Measurements from ENCODE around the gene MRTFB.
"Not testable (repeated sequence)": the region's sequence is repeated elsewhere in the genome, so short reads cannot be mapped to it uniquely, and the experiment has no call there.

Gene MRTFB

DNA sequence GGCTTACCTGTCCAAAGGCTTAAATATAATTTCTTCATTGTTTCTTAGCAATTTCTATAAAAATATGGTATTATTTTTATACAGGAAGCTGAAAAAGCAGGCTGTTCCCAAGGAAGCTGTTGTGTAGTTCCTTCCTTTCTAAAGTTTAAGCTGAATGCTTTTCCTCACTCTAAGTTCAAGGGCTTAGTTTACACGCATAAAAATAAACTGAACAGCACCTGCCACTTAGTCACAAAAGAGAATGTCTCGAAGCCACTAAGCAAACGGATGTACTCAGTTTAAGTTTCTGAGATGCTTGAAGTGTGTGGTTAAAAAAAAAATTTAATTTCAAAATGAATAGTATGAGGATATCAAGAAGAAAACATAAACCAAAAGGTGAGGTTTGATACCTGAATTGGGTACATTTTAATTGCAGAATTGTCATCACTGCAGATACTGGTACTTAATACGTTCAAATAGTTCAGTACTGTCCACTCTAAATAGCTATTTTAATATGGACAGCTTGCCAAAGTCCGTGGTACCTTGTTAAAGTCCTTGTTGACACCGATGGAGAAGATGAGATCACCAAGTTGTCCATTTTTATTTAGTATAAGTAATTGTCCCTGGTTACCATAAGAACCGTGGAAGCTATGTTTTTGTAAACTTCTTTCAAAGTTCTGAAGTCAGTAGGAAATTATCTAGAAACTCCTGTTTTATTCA lies 38.1 kb downstream of the MRTFB start:
- no peak for DNase-seq

DNA sequence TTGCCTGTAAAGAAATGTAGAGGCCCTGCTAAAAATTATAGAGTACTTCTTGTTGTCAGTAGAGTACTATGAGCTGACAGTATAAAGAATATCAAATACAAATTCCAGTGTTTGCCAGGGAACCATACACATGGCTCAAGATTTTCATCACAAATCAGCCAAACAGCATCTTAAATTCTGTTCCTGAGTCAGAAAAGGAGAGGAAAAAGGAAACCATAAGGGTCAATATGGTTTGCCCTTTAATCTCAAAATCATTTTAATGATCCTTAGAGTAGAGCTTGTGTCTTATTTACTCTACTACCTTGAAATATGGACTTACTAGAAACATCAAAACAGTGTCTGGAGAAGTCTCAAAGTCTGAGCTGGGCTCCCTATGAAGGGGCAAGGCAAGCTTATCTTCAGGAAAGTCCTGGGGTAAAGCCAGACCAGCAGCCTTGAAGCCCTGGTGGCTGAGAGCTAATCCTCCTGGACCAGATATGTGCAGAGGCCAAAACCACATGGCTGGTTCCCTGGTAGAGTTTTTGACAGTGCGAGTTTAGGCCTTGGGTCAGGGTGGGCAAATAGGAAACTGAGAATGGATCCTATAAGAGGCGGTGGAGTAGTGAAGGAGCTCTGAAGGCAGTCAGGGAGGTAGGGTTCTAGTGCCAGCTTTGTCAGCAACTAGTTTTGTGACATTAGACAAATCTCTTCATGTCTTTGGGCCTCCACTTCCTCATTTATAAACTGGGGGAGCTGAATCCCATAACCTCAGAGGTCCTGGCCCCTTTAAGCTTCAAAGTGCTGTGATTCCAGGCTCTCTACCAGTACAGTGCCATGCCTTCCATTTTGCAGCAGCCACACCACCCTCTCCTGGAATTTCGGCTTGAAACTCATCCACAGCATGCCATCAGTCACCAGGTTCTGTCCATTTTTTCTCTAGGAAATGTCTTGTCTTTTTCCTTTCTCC lies 38.9 kb downstream of the MRTFB start:
- DNase-seq: no peak

DNA sequence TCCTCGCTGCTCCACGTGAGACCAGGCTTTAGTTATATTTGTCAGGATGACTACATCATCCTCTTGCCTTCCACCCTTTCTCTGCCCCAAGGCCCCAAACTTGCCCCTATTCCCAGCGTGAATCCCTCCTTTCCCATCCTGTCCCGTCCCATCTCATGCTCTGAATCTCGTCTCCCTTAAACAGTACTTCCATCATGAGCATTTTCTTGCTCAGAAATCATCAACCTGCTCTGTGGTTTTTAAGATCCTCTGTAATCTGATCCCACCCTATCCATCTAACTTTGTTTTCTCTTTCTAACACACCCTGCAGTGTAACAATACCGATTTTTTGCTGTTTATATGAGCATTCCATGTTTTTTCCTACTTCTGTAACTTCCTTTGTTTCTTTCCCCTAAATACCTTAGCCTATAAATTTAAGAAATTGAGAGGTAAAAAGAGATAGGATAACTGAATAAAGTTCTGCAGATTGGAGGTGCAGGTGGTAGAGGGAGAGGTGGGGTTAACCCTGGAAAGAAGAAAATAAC lies 39.7 kb downstream of the MRTFB start:
- no peak for DNase-seq

DNA sequence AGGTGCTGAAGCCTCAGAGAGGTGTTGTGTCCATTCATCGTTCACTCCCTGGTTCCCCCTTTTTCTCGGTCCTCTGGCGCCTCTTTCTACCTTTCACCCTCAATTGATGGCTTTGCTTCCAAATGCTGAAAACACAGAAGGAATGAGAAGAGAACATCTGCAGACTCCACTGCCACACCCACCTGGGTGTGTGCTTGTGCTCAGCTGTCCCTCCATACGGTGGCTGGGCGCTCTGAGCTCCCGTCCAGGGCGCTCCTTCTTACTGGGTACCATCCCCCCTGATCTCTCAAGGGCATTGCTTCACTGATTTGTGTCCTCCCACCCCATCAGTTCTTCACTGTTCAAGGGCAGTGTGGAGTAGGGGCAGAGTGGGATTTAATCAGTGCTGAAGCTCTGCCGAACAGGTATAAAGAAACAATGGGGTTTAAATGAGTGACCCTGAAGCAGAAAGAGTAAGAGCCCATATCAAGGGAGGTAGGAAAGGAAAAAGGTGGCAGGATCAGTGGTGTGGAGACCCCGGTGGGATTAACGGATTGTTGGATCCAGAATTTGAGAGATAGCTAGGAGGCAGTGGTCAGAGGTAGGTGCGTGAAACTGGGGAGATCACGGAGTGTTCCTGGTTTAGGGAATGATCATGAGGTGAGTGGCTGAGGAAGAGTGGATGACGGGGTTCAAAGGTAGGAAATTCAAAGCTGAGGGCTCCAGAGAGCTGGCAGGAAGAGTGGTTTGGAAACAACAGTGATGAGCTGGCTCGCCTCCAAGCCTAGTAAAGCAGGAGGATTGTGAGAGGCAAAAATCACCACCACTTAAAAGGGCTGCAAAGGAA lies 40.8 kb downstream of the MRTFB start:
- no peak for DNase-seq

DNA sequence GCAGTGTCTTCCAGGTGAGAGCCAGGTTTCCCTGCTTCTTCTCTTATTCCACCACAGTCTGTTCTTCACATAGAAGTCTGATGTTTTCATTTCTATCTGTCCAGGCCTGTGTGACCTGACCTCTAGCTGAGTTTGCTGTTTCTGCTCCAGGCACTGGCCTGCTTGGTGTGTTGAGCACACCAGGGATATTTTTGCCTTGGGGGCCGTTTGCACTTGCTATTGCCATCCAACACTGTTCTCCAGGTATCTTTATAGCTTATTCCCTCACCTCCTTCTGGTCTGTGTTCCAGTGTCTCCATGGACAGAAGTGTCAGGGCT lies 41.4 kb downstream of the MRTFB start:
- DNase-seq: no peak

DNA sequence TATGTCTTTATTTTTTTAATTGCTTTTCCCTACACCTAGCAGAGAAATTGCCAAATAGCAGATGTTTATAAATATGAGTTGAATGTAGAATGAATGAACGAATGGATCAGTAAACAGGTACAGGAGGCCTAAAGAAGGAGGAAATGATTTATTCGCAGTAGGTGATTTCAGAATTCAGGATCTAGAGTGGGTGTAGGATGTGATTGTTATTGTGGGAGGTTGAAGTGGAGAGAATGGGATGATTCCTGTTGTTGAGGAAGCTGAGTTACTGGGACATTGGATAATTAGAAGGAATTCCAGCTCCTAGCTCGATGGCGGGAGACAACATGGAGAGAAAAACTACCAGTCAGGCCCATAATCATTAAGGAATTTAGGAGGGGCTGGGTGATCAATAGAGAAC lies 42.2 kb downstream of the MRTFB start:
- DNase-seq: no peak

DNA sequence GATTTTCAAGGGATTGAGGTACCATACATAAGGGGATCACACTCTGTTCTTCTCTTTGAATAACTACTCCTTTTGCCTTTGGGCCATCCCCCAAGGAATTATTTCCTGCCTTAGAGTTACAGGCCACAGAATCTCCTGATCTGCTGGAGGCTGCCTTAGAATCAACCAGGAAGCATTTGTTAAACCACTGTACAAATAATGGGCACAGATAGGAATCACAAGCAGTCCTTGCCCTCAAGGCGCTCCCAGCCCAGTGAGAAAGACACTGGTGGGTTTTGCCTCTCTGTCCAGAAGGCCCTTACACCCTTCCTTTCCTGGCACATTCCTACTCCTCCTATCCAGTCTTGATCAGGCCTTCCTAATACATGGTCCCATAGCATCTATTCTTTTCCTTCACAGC lies 45.9 kb downstream of the MRTFB start:
- no peak for DNase-seq

DNA sequence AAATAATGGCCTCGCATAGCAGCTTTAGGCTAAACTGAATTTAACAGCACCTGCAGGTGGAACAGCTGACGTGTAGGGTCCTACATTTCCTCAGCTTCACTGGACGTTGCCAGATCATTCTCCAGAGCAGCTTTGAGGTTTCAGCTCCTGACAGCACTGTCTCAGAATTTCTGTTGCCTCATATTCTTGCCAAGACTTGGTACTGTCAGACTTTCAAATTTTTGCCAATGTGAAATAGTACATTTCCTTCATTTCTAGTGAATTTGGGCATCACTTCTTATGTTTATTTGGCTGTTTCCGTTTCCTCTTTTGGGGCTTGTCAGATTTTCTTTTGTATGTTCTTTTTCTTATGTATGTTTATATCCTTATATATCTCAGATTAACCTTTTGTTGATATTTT lies 48.7 kb downstream of the MRTFB start:
- no peak for DNase-seq

DNA sequence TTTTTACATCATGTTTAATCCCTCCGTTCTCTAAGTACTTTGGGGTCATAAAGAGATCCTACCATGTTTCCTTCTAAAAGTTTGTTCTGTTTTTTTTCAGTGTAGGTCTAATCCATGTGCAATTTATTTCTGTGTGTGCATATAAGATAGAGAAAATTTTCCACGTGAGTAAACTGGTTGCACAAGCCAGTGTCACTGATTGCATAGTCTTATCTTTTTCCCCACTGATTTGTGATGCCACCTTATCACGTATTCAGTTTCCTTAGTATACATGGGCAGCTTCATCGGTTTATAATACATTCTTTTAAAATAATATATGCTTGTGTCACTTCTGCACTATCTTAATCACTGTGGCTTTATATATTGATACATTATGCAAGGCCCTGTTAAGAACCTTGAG lies 49.2 kb downstream of the MRTFB start:
- DNase-seq: no peak

DNA sequence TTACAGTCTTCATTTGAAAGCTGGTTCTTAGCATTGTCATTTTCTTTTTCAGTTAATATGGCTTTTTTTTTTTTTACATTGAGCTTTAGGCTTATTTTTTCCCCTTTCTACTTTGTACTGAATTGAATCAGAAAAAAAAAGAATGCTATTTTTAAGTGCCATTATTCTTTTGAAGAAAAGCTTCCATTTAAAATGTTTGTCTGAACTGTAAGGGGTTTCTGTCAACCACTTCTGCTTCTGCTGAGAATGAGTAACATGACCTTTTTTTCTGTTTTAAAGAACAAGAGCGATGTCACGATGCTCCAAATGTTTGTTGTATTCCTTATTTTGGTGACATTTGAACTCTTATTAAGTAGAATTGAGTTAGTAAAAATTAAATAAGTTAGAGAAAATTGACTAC lies 50.0 kb downstream of the MRTFB start:
- DNase-seq: no peak

DNA sequence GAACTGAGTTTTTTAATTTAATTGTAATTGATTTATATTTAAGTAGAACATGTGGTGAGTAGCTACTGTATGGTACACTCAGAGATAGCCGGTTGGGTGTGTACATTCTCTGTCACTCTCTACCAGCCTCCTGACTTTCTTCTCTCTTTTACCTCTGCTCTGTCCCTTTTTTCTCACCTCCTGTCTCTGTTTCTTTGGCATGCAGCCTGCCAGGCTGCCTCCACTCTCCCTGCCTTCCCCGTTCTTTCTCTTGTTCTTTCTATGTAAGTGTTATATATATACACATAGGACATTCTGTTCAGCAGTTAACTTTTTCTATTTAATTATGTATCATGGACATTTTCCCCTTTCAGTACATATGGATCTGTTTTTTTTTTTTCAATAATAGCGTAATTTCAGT lies 50.8 kb downstream of the MRTFB start:
- DNase-seq: no peak

DNA sequence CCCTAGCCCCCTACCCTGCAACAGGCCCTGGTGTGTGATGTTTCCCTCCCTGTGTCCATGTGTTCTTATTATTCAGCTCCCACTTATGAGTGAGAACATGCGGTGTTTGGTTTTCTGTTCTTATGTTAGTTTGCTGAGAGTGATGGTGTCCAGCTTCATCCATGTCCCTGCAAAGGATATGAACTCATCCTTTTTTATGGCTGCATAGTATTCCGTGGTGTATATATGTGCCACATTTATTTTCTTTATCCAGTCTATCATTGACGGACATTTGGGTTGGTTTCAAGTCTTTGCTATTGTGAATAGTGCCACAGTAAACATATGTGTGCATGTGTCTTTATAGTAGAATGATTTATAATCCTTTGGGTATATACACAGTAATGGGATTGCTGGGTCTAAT lies 51.3 kb downstream of the MRTFB start:
- DNase-seq: not testable (repeated sequence)

DNA sequence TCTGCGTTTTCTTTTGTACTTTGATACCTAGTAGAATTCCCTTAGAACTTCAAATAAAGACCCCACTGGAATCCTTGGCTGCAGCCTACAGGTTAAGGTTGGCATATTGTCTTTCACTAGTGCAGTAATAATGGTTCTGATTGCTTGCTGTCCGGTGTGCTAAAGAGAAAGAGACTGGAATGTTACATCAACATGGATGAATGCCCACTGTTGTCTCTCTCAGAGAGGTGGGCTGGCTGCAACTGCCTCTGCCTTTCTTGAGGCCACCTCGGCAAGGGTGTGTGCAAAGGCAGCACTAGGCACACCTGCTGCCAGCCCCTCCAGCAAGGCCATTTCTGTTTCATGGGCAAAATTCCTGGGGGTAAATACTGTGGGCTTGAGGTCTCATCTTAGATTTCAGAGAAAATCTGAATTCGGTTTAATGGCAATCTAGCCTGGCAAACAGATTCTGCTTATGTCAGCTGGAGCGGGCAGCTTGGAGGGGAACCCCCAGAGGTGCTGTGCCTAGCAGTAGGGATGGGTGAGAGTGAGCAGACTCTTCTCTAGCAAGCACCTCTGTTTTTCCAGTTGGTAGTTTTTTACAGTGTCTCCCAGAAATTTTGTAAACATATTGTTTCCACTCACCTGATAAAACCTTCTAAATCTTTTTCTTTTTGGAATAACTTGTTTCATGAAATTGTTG lies 54.0 kb downstream of the MRTFB start:
- no peak for DNase-seq

DNA sequence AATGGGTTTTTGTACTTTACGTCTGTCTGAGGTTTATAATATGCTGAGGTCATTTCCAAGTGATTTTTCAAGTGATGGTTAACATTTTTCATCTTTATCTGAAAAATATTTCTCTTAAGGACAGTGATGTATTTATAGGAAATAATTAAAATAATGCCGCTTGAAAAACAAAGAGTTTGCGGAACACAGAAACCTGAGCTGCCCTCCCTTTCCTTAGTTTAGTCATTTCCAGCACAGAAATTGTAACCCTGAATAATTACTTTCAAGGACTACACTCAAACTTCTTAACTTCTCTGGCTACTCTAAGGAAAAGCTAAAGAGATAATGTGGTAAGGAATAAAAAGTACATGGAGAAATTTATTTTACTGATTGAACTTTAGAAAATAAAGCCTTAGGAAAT lies 54.6 kb downstream of the MRTFB start:
- DNase-seq: no peak

DNA sequence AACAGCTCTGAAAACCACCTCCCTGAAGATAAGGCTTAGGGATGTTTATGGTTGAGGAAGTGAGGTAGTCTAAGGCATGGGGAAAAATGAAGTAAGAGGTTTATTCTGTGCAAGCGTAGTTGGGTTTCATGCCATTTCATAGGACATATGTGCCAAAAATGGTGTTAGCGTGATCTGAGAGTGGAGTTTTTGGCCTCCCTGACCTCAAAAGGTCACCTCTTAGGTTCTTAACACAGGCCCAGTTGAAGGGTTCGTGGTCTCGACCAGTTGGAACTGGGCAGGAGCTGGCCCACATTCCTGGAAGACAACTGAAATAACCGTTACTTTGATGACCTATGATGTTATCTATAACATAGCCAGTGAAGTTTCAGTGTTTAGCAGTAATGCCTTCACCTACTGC lies 57.0 kb downstream of the MRTFB start:
- no peak for DNase-seq

DNA sequence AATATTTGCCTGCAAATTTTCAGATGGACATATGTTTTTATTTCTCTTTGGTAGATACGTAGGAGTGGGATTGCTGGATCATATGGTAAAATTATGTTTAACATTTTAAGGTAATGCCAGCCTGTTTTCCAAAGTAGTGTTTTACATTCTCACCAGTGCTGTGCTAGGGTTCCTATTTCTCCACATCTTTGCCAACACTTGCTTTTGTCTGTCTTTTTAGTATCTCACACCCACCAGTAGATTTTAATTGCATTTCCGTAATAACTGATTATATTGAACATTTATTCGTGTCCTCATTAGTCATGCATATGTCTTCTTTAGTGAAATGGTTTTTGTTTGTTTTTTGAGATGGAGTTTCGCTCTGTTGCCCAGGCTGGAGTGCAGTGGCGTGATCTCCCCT lies 58.4 kb downstream of the MRTFB start:
- DNase-seq: no peak

DNA sequence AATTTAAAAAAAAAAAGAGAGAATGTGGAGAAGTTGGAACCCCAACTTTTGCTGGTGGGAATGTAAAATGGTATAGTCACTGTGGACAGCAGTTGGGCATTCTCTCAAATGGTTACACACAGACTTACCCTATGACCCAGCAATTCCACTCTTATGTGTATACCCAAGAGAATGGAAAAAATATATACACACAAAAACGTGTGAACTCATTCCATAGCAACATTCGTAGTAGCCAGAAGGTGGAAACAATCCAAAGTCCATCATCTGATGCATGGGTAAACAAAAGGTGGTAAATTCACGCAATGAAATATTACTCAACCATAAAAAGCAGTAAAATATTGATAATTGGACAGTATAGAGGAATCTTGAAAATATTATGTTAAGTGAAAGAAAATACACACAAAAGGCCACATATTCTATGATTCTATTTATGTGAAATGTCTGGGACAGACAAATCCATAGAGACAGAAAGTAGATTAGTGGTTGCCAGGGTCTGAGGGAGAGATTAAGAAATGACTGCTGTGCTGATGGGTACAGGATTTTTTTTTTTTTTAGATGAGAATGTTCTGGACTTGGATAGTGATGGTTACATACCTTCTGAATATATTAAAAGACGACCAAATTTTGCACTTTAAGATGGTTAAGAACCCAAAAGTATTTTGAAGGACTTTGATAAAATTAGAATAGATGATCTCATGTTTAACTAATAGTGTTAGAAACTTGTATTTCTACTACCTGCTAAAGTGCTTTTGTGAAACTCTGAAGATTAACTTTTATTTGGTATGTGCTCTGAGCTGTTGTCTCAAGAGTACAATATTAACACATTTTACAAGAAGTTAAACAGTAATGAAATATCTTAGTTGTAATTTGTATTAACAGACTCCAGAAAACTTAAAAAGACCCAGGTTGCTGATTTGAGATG lies 60.9 kb downstream of the MRTFB start:
- no peak for DNase-seq

DNA sequence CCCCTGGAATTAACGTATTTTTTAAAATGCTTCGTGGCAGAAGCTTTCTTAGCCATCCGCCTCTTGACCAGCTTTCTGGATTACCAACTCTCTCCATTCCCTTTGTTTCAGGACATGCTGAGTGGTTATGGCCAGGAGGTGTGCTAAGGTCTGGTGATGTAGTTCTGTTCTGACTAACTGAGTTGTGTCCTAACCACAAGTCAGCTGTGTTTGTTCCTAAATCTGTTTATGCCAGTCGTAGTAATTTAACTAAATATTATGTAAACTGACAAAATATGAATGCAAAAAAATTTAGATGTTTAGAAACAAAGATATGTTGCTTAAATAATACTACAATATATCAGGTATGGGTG lies 61.6 kb downstream of the MRTFB start:
- DNase-seq: no peak

DNA sequence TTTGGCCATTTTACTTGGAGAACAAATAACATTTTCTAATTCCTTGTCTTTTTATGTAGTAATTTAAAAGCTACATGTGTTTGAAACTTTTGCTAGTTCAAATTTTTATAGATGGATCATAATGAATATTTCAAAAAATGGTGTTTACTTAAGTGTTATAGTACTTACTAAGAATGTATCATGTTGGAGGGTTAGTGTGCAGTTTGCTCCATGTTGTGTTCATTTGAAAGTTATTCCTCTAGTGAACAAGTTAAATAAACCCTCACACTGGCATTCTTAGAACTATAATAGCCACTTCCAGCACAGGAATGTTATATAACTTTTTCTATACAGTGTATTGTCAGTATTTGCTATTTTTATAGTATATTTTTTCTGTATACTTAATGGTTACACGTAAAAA lies 62.8 kb downstream of the MRTFB start:
- DNase-seq: no peak

DNA sequence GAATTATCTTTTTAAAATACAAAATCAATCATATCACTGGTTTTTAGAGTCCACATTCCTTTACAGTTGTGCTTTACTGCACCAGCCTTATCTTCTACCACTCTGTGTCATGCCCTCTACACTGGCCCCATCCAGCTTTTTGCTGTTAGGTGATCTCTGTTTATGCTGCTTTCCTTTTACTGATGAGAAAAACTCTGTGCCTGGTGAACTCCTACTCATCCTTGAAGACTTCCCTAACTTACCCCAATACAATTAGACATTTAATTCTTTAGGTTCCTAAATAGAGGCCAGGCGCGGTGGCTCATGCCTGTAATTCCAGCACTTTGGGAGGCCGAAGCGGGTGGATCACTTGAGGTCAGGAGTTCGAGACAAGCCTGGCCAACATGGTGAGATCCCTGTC lies 64.6 kb downstream of the MRTFB start:
- DNase-seq: no peak

DNA sequence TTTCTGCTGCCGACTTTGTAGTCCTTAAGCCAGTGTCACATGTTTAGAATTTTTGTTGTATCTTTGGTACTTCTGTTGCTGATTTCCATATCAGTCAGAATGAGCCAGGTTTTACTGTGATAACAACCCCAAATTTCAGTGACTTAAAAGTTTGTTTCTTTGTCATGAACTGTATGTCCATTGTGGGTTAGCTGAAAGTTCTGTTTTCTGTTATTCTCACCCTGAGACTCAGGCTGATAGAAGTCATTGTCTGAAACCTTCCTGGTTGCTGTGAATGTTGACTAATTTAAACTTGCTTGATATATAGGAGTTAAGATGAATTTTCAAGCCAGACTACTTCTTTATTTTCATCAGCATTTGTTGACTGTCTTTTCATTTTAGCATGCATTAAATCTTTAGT lies 68.8 kb downstream of the MRTFB start:
- no peak for DNase-seq

DNA sequence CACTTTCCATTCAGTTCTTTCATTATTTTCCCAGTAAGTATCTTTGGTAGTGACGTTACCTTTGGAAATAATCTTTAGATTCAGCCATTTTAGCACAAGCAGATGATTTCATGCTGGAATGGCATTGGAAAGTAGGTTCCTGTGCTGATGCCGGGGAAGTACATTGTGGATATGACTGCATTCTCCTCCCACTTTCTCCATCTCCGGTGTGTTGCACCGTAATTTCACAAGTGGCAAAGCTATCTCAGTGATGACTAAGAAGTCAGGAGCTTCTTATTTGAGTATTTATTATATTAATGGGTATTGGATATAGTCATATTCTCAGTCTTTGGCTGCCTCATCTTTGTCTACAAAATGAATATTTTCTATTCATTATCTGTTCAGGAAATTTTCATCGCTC lies 69.8 kb downstream of the MRTFB start:
- no peak for DNase-seq
